PC-3 (cell line): ENCODE data around the gene ENPP3.

Experiments
- EZH2 ChIP-seq: fragments of 300-600 bp; sonication (generic); IDR thresholded peaks from one replicate; pipeline ENCODE4 v1.6.1; 2017; ENCODE audit warnings: antibody characterized with exemption, mild to moderate bottlenecking, low read length; ENCODE audit not compliant: unreplicated experiment
- EZH2phosphoT487 ChIP-seq: fragments of 300-600 bp; sonication (generic); IDR thresholded peaks from 2 replicates; pipeline ENCODE4 v1.6.1; 2018; ENCODE audit warnings: mild to moderate bottlenecking, antibody characterized with exemption, low read length, borderline replicate concordance
- TF ChIP-seq, protein P1 (sequence below): fragments of 300-600 bp; sonication (generic); conservative IDR thresholded peaks from 2 replicates; pipeline ENCODE4 v1.5.1; 2017; ENCODE audit warnings: antibody characterized with exemption, low read depth, mild to moderate bottlenecking, low read length

DNA sequence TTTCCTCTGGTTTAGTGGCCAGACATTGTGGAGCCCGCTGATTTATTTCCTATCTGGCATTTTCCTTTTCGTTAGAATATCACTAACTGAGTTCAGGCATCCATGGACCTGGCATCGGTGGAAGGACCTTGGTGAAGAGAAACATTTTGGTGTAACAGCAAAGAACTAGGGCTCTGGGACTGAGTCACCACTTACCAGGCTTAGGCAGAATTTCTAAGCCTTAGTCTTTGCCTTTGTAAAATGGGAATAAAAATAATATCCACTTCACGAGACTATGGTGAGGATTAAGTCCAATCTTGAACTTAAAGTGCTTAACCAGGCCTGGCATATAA is 128.7 kb downstream of the ENPP3 start:
- TF ChIP-seq, protein P1, sequence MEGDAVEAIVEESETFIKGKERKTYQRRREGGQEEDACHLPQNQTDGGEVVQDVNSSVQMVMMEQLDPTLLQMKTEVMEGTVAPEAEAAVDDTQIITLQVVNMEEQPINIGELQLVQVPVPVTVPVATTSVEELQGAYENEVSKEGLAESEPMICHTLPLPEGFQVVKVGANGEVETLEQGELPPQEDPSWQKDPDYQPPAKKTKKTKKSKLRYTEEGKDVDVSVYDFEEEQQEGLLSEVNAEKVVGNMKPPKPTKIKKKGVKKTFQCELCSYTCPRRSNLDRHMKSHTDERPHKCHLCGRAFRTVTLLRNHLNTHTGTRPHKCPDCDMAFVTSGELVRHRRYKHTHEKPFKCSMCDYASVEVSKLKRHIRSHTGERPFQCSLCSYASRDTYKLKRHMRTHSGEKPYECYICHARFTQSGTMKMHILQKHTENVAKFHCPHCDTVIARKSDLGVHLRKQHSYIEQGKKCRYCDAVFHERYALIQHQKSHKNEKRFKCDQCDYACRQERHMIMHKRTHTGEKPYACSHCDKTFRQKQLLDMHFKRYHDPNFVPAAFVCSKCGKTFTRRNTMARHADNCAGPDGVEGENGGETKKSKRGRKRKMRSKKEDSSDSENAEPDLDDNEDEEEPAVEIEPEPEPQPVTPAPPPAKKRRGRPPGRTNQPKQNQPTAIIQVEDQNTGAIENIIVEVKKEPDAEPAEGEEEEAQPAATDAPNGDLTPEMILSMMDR: no peak
- no peak for TF ChIP-seq EZH2
- TF ChIP-seq EZH2phosphoT487: no peak
